Breast epithelium (tissue), 4 donors: Measurements from ENCODE around the gene RIMBP2. TPM values are rescaled to one million over a fixed set of nuclear protein-coding genes. Genes with fewer than 3 reads are reported as not detected.

ENCODE experiments used
- DNase-seq, 2 donors: peaks; one replicate each; pipeline ENCODE4 v3.0.0-alpha.2; 2019; ENCODE audit warnings: low spot score in 2 of 2
- H3K27ac ChIP-seq, 2 donors: fragments of 200-600 bp; sonication (generic) in 1 of 2; one replicate each; pipeline ENCODE4 v1.5.1; 2016 to 2019; ENCODE audit warnings: mild to moderate bottlenecking in 1 of 2
- H3K27me3 ChIP-seq, 2 donors: fragments of 200-600 bp; sonication (generic) in 1 of 2; one replicate each; pipeline versions ENCODE4 v1.5.1 to v1.6.0; 2017 to 2019; ENCODE audit warnings: control low read depth in 1 of 2, mild to moderate bottlenecking in 1 of 2
- H3K36me3 ChIP-seq: fragments of 200-600 bp; one replicate; pipeline ENCODE4 v1.5.1; 2019
- H3K4me1 ChIP-seq, 2 donors: fragments of 200-600 bp; sonication (generic); one replicate each; pipeline ENCODE4 v1.5.1; 2016 to 2019; ENCODE audit warnings: control low read depth in 1 of 2
- H3K4me3 ChIP-seq, 3 donors: fragments of 200-600 bp; sonication (generic); 1 replicate in 2 of 3; 2 replicates in 1 of 3; pipeline ENCODE4 v1.5.1; 2016 to 2019; ENCODE audit warnings: mild to moderate bottlenecking in 3 of 3, moderate library complexity in 2 of 3
- H3K9me3 ChIP-seq, 2 donors: fragments of 200-600 bp; sonication (generic) in 1 of 2; one replicate each; pipeline ENCODE4 v1.5.1; 2016 to 2019; ENCODE audit warnings: control low read depth in 1 of 2
- CTCF ChIP-seq, 3 donors: fragments of 450-650 bp; IDR thresholded peaks; one replicate each; pipeline ENCODE4 v1.5.1; 2016 to 2017; ENCODE audit warnings: antibody characterized with exemption in 3 of 3, mild to moderate bottlenecking in 3 of 3, moderate library complexity in 3 of 3
- POLR2A ChIP-seq: fragments of 450-650 bp; IDR thresholded peaks from one replicate; pipeline ENCODE4 v1.6.1; 2016; ENCODE audit warnings: antibody characterized with exemption, mild to moderate bottlenecking, moderate library complexity
- POLR2AphosphoS5 ChIP-seq, 3 donors: sonication (generic); formaldehyde crosslinking; IDR thresholded peaks; one replicate each; pipeline ENCODE4 v1.6.1; 2017; ENCODE audit warnings: antibody characterized with exemption in 3 of 3
- intact Hi-C: fragments of 100-400 bp; cut with DNase I; formaldehyde crosslinking; loops from one replicate; pipeline ENCODE4 v1.15.1; 2023; ENCODE audit warnings: low total_unique reads
- total RNA-seq, 3 donors: library from RNA; depleted of rRNA; stranded (reverse); fragments of >200 nt; gene quantifications; one replicate each; pipeline ENCODE4 v1.1.0, GENCODE V29; 2016

RIMBP2 gene
- total RNA-seq, 3 donors from 2014 or later: under 0.01 to 0.59 (median under 0.01) TPM

DNA sequence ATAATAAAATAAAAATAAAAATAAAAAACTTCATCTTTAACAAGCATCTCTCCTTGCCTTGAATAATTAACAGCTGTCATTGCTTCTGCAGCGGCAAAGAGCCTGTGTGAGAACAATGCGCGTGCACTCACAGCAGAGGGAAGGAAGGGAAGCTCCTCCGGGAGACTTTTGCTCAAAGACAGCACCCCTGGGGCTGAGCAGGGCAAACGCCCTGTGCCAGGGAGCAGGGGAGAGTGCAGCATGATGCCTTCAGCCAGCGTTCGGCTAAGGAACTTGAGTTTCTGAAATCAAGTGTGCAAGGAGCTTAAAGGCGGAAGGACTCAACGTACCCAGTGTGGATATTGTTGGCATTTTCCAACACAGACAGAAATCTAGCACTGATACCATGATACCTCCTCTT lies 120.5 kb downstream of the RIMBP2 start:
- Histone ChIP-seq H3K4me3 (no peak overlapping the region), H3K27ac (no peak overlapping the region), H3K4me1 (no peaks in the 10 kb centered on the region), H3K27me3 (peaks cover 0 to 13% of the 10 kb centered on the region in 2 donors), H3K9me3 (peaks cover 13 to 34% of the 10 kb centered on the region in 2 donors), H3K36me3 (no peaks in the 10 kb centered on the region)
- TF ChIP-seq POLR2AphosphoS5 (IDR thresholded peaks at IDR 0.05) (no peak), POLR2A (no peak), CTCF (IDR thresholded peaks at IDR 0.05) (no peak)
- DNase-seq: no peak
- intact Hi-C loops: no loop called here

GRCh38 chr12:130593056-130593455 lies 123.0 kb downstream of the RIMBP2 start:
- no peak for DNase-seq
- intact Hi-C loops: no loop called here
- Histone ChIP-seq H3K4me3 (no peak overlapping the region), H3K27me3 (peaks cover 0 to 13% of the 10 kb centered on the region in 2 donors), H3K9me3 (peaks cover 10 to 26% of the 10 kb centered on the region in 2 donors), H3K4me1 (no peaks in the 10 kb centered on the region), H3K36me3 (no peaks in the 10 kb centered on the region), H3K27ac (no peak overlapping the region)
- TF ChIP-seq POLR2AphosphoS5 (IDR thresholded peaks at IDR 0.05): no peak
- TF ChIP-seq CTCF (IDR thresholded peaks at IDR 0.05): no peak
- no peak for TF ChIP-seq POLR2A

GRCh38 chr12:130592641-130593040 lies 123.5 kb downstream of the RIMBP2 start:
- intact Hi-C loops: no loop called here
- H3K9me3 ChIP-seq: peaks cover 9 to 21% of the 10 kb centered on the region in 2 donors
- no peaks in the 10 kb centered on the region for H3K36me3 ChIP-seq
- TF ChIP-seq POLR2A (no peak), CTCF (IDR thresholded peaks at IDR 0.05) (no peak), POLR2AphosphoS5 (IDR thresholded peaks at IDR 0.05) (no peak)
- no peak overlapping the region for H3K27ac ChIP-seq
- H3K4me1 ChIP-seq: no peaks in the 10 kb centered on the region
- peaks cover 0 to 17% of the 10 kb centered on the region in 2 donors for H3K27me3 ChIP-seq
- H3K4me3 ChIP-seq: no peak overlapping the region
- DNase-seq: no peak

DNA sequence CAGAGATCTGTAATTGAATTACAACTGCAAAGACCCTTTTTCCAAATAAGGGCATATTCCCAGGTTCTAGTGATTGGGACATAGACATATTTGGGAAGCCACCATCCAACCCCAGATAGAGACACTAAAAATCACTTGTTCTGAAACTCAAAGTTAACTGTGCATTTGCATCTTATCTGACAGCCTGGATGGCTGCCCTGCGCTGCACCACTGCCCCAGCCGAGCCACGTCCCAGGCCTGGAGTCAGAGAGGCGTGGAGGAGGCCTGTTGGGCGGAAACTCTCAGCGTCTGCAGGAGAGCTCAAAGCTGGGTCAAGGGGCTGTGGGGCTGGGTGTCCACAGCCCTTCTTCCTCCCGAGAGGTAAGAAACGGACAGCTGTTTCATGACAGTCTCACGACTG lies 124.4 kb downstream of the RIMBP2 start:
- Histone ChIP-seq H3K36me3 (no peaks in the 10 kb centered on the region), H3K27ac (no peak overlapping the region), H3K9me3 (peaks cover 2 to 17% of the 10 kb centered on the region in 2 donors), H3K4me1 (no peaks in the 10 kb centered on the region), H3K27me3 (peaks cover 0 to 17% of the 10 kb centered on the region in 2 donors), H3K4me3 (no peak overlapping the region)
- DNase-seq: no peak
- intact Hi-C loops: no loop called here
- TF ChIP-seq POLR2A (no peak), POLR2AphosphoS5 (IDR thresholded peaks at IDR 0.05) (no peak), CTCF (IDR thresholded peaks at IDR 0.05) (no peak)

GRCh38 chr12:130590685-130591084 lies 125.4 kb downstream of the RIMBP2 start:
- Histone ChIP-seq H3K4me1 (no peaks in the 10 kb centered on the region), H3K4me3 (no peak overlapping the region), H3K27me3 (peaks cover 0 to 17% of the 10 kb centered on the region in 2 donors), H3K9me3 (peaks cover 2 to 8% of the 10 kb centered on the region in 2 donors), H3K36me3 (no peaks in the 10 kb centered on the region), H3K27ac (no peak overlapping the region)
- no peak for DNase-seq
- intact Hi-C loops: no loop called here
- no peak for TF ChIP-seq POLR2A
- no peak for TF ChIP-seq CTCF (IDR thresholded peaks at IDR 0.05)
- no peak for TF ChIP-seq POLR2AphosphoS5 (IDR thresholded peaks at IDR 0.05)
